Breast epithelium (tissue), 3 donors: ENCODE data around the gene NKX2-3.

Experiments
- POLR2A ChIP-seq: fragments of 450-650 bp; IDR thresholded peaks from one replicate; pipeline ENCODE4 v1.6.1; 2016; ENCODE audit warnings: antibody characterized with exemption, mild to moderate bottlenecking, moderate library complexity
- POLR2AphosphoS5 ChIP-seq, 3 donors: sonication (generic); formaldehyde crosslinking; IDR thresholded peaks; one replicate each; pipeline ENCODE4 v1.6.1; 2017; ENCODE audit warnings: antibody characterized with exemption in 3 of 3
- TF ChIP-seq, protein P1 (sequence below), 3 donors: fragments of 450-650 bp; IDR thresholded peaks; one replicate each; pipeline ENCODE4 v1.5.1; 2016 to 2017; ENCODE audit warnings: antibody characterized with exemption in 3 of 3, mild to moderate bottlenecking in 3 of 3, moderate library complexity in 3 of 3

DNA sequence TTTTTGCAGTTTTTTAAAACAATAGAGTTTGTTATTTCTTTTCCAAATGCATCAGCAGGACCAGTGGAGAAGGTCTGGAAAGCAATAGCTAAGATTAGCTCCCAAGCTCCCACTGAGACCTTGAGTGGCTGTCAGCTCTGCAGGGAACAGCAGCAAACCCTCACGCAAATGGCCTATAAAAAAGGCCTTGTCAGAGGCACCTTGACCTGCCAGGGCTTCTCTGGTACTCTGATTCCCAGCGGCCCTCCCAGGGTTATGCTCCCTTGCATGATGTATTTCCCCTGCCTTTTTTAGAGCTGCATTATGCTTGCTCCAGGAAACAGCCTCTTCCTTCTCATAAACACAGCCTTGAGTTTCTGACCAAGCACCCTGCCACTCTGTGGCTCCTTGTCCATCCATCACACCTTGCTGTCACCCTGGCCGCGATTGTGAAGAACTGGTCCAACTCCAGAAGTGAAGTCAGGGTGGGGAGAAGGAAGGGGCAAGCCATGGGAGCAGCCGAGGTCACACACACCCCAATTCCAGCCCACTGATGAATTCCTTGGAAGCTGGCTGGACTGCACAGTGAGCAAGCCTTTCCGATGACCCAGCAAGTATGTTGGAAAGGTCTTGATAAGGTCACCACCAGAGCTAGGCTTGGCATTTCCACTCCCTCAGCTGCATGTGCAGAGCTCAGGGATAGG is 35.3 kb upstream of the NKX2-3 start:
- TF ChIP-seq, protein P1, sequence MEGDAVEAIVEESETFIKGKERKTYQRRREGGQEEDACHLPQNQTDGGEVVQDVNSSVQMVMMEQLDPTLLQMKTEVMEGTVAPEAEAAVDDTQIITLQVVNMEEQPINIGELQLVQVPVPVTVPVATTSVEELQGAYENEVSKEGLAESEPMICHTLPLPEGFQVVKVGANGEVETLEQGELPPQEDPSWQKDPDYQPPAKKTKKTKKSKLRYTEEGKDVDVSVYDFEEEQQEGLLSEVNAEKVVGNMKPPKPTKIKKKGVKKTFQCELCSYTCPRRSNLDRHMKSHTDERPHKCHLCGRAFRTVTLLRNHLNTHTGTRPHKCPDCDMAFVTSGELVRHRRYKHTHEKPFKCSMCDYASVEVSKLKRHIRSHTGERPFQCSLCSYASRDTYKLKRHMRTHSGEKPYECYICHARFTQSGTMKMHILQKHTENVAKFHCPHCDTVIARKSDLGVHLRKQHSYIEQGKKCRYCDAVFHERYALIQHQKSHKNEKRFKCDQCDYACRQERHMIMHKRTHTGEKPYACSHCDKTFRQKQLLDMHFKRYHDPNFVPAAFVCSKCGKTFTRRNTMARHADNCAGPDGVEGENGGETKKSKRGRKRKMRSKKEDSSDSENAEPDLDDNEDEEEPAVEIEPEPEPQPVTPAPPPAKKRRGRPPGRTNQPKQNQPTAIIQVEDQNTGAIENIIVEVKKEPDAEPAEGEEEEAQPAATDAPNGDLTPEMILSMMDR (IDR thresholded peaks at IDR 0.05) = no peak
- TF ChIP-seq POLR2A = no peak
- no peak for TF ChIP-seq POLR2AphosphoS5 (IDR thresholded peaks at IDR 0.05)
